ENCODE results near the gene ADK.

DNA sequence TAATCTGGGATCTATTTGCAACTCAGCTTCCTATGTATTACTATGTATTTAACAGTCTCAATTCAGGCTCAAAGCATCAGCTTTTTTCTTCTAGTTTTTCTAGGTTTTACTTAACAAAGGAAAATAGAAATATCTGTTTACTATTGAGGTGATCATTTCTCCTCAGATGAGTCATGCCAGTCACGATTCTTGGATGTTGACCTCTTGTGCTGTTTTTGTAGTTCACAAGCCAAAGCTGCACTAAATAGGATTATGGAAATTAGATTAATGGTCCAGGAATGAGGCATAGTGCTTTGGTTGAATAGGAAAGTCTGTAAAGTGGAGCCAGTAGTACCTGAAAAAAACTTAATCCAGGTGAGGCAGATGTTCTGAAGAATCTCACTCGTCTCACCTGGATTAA, 477.1 kb downstream of the ADK start:
- TF ChIP-seq, protein P1, sequence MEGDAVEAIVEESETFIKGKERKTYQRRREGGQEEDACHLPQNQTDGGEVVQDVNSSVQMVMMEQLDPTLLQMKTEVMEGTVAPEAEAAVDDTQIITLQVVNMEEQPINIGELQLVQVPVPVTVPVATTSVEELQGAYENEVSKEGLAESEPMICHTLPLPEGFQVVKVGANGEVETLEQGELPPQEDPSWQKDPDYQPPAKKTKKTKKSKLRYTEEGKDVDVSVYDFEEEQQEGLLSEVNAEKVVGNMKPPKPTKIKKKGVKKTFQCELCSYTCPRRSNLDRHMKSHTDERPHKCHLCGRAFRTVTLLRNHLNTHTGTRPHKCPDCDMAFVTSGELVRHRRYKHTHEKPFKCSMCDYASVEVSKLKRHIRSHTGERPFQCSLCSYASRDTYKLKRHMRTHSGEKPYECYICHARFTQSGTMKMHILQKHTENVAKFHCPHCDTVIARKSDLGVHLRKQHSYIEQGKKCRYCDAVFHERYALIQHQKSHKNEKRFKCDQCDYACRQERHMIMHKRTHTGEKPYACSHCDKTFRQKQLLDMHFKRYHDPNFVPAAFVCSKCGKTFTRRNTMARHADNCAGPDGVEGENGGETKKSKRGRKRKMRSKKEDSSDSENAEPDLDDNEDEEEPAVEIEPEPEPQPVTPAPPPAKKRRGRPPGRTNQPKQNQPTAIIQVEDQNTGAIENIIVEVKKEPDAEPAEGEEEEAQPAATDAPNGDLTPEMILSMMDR (conservative IDR thresholded peaks at IDR 0.05 in 1 of 2, IDR thresholded peaks at IDR 0.05 in 1 of 2; ENCODE audit: low read depth in 1 of 2, low read length in 2 of 2), result no peak
- TF ChIP-seq EZH2 (IDR thresholded peaks at IDR 0.05; ENCODE audit: low read length, missing control alignments), result no peak

Measured in fibroblast of lung (primary cell).